ENCODE data around the gene WIPF1.

WIPF1 gene

GRCh38 chr2:174535757-174536703 lies 61.6 kb downstream of the WIPF1 start:
- DNase-seq = no peak

GRCh38 chr2:174535083-174535482 lies 62.5 kb downstream of the WIPF1 start:
- no peak for DNase-seq

DNA sequence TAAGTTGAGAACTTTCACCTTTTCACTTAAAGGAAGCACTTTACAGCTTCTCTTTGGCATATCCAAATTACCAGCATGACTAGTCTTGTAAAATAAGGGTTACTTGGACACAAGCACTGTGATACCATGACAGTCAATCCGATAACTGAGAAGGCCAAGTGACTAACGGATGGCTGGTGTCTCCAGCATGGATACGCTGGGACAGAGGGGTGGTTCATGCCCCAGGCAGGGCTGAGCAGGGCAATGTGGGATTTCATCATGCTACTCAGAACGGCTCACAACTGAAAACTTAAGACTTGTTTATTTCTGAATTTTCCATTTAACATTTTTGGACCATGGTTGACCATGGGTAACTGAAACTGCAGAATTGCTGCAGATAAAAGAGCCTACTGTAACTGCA lies 67.7 kb downstream of the WIPF1 start:
- DNase-seq = no peak

DNA sequence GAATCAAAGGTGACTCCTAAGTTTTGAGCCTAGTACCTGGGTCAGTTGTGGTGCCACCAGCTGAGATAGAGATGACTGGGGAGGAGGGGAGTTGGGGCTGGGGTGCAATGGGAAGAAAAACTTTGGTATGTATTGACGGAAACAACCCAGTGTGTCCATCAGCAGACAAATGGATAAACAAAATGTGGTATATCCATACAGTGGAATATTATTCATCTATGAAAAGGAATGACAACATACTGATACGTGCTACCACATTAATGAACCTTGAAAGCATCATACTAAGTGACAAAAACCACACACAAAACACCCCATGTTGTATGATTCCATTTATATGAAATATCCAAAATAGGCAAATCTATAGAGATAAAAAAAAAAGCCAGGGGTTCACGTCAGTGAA lies 69.6 kb downstream of the WIPF1 start:
- DNase-seq = no peak

DNA sequence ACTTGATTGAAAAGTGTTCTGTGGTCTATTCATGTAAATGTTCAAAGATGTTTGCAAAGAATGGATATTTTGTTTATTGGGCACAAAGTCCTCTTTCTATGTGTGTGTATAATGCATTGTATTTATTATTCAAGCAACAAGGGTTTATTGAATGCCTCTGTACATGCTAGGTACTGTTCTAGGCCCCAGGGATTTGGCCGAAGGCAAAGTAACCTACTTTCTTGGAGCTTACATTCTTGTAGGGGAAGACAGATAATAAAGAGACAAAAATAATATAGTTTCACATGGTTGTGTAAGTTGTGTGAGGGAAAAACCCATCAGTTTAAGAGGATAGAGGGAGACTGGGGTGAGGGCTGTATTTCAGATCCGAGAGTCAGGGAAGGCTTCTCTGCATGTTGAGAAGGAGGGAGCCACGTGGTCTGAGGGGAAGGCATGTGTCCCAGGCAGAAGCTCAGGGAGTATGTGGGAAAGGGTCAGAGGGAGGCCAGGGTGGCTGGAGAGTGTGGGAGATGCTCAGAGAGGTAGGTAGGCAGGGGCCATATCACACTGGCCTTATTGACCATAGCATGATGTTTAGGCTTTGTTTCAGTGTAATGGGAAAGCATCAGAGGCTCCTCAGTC lies 70.4 kb downstream of the WIPF1 start:
- no peak for DNase-seq

DNA sequence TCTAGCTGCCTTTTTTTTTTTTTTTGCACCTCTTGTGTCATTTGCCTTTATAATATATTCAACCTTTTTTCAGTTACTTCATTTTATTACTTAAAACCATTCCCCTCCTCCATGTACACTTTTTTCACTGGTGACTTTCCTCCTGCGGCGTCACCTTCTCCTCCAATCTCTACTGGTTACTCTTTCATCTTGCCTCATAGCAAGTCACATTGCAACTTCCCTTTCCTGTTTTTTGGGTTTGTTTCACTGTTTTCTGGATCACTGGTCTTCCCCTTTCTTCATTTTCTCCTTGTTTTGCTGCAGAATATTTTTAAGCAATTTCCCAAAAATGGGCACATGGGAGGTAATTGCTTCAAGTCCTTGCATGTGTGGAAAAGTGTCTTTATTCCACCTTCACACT lies 73.1 kb downstream of the WIPF1 start:
- no peak for DNase-seq

GRCh38 chr2:174522553-174522952 lies 75.1 kb downstream of the WIPF1 start:
- no peak for DNase-seq

DNA sequence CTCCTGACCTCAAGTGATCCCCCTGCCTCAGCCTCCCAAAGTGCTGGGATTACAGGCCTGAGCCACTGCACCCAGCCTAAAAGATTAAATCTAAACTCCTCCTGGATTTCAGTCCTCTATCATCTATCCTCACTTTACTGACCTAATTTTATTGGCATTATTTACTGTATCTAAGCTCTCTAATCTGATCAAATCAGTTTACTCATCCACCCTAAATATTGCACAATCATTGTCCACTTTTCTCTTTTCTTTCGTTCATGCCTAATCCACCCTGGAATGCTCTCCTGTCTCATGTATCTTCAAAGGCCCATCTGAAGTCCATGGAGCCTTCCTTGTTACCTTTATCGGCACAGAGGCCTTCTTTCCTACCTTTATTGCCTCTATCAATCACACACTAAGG lies 79.2 kb downstream of the WIPF1 start:
- DNase-seq = no peak

- DNase-seq = no peak
These were observed 80.9 kb downstream of the WIPF1 start for GRCh38 chr2:174516501-174517378.

GRCh38 chr2:174512345-174512744 lies 85.3 kb downstream of the WIPF1 start:
- no peak for DNase-seq

GRCh38 chr2:174511580-174512260 lies 85.9 kb downstream of the WIPF1 start:
- DNase-seq = no peak

DNA sequence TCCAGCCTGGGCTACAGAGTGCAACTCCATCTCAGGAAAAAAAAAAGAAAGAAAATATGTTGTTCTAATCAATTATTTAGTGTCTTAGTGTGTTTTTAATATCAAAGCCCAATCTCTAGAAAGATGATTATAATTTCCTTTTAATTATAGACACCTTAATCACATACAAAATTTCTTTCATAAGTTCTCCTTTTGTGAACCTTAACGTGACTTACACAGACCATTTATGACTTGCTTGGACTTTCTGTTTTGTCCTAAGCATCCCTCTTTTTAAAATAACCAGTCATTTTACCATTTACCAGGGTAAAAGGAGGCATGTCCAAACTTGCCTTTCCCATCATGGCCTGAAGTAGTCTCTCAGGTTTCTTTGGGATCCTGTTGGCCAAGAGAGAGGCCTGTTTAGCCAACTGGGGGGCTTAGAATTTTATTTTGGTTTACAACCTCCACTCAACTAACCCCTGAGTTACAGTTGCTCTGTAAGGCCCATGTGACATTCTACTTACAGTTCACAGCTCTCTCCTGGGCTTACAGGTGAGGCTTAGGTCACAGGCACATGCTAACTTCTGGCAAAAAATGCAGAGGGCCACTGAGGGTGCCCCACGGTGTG lies 86.9 kb downstream of the WIPF1 start:
- no peak for DNase-seq
